Mucosa of rectum (tissue), 2 donors: ENCODE data around the gene VOPP1.

Source experiments
- H3K27ac ChIP-seq, 2 donors: one replicate each; pipeline ENCODE4 v1.7.0; 2013; ENCODE audit warnings: inconsistent platforms in 2 of 2, low read depth in 2 of 2, low read length in 2 of 2
- H3K27me3 ChIP-seq, 2 donors: one replicate each; pipeline ENCODE4 v1.7.0; 2013; ENCODE audit warnings: low read length in 2 of 2; ENCODE audit not compliant: control insufficient read depth in 2 of 2, insufficient read depth in 2 of 2
- H3K36me3 ChIP-seq, 2 donors: one replicate each; pipeline ENCODE4 v1.7.0; 2013; ENCODE audit warnings: low read length in 2 of 2; ENCODE audit not compliant: control insufficient read depth in 2 of 2, insufficient read depth in 2 of 2
- H3K4me1 ChIP-seq, 2 donors: one replicate each; pipeline ENCODE4 v1.7.0; 2013; ENCODE audit warnings: low read length in 2 of 2, mild to moderate bottlenecking in 1 of 2; ENCODE audit not compliant: control insufficient read depth in 2 of 2, insufficient read depth in 2 of 2
- H3K4me3 ChIP-seq, 2 donors: one replicate each; pipeline ENCODE4 v1.7.0; 2013; ENCODE audit warnings: low read length in 2 of 2
- H3K9ac ChIP-seq, 2 donors: one replicate each; pipeline ENCODE4 v1.7.0; 2013; ENCODE audit warnings: low read length in 2 of 2, low read depth in 1 of 2, mild to moderate bottlenecking in 1 of 2
- H3K9me3 ChIP-seq, 2 donors: one replicate each; pipeline ENCODE4 v1.7.0; 2013; ENCODE audit warnings: low read length in 2 of 2; ENCODE audit not compliant: control insufficient read depth in 2 of 2
- donor health status: healthy.
- donor health status: Normal muscosa, but diverticular disease.

VOPP1 gene

GRCh38 chr7:55534262-55534915 lies 37.9 kb downstream of the VOPP1 start:
- Histone ChIP-seq H3K27ac (peak overlapping the region; percentile 72 to 82), H3K27me3 (no peaks in the 10 kb centered on the region), H3K36me3 (no peaks in the 10 kb centered on the region), H3K4me1 (peaks cover 33 to 34% of the 10 kb centered on the region in 2 donors), H3K4me3 (no peak overlapping the region), H3K9ac (no peak overlapping the region), H3K9me3 (no peaks in the 10 kb centered on the region)

GRCh38 chr7:55533729-55534080 lies 38.6 kb downstream of the VOPP1 start:
- Histone ChIP-seq H3K36me3 (no peaks in the 10 kb centered on the region), H3K9me3 (no peaks in the 10 kb centered on the region), H3K9ac (no peak overlapping the region), H3K4me3 (peak overlapping the region in 1 of 2 donors; percentile 22), H3K4me1 (peaks cover 33 to 34% of the 10 kb centered on the region in 2 donors), H3K27ac (peak overlapping the region; percentile 72 to 82), H3K27me3 (no peaks in the 10 kb centered on the region)

DNA sequence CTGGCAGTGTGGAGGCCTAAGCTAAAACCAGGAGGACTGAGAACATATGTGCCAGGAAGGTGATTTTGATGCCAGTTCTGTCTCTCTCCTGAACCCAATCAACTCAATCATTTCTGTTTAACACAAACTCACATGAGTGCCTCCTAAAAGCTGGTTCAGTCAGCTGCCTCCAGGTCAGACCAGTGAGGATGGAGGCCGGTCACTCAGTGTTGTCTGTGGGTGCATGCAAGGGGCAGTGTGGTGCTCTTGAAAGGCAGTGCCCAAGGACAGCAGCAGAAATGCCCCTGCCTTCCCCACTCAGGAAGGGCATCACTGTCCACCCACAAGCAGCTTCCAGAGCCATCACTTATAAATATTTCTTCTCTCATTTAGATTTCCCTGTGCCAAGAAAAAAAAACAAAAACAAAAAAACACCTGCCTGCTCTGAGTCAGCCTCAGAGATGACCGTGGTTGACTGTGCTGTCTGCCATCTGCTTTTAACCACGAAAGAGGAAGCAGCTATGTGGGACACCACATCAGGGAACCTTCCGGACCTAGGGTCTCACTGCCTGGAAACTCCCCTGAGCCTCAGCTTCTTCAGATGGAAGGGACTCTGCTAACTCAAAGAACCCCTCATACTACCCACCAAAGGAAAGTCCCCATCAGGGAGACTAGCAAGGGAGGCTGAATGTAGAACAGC lies 39.1 kb downstream of the VOPP1 start:
- Histone ChIP-seq H3K9me3 (no peaks in the 10 kb centered on the region), H3K9ac (peak overlapping the region in 1 of 2 donors; percentile 9), H3K36me3 (no peaks in the 10 kb centered on the region), H3K27me3 (no peaks in the 10 kb centered on the region), H3K27ac (peak overlapping the region; percentile 72 to 85), H3K4me1 (peaks cover 33 to 34% of the 10 kb centered on the region in 2 donors), H3K4me3 (peak overlapping the region in 1 of 2 donors; percentile 22)

DNA sequence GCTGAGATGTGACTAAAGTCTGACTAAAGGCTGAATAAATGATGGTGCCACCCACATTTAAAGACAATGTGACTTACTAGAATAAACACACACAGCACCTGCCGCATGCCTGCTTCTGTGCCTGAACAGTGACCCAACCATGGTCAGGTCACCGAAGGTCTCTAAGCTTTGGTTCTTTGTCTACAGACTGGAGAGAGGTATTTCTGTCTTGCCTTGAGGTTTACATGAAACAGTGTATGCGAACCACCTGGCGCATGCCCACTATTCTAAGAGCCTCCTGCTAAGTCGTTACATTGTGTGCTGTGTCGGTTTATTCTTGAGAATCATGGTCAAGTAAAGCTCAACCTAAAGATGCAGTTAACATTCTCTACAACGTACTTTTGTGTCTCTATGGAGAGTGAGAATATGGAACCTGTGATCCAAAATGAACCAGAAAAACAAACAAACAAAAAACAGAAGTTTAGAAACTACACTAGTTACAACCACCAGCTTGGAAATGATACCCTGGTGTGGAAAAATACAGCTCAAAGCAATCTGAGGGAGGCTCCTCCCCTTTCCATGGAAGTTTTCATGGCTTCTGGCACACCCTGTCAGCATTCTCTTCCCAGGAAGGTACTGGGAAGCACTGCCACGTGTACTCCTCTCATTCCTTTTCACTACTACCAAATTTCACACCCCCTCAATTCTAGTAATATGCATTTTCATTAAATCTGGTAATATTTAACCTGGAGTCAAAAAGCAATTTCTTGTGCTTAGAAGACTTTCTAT lies 40.0 kb downstream of the VOPP1 start:
- Histone ChIP-seq H3K4me1 (peaks cover 33 to 34% of the 10 kb centered on the region in 2 donors), H3K9me3 (no peaks in the 10 kb centered on the region), H3K4me3 (no peak overlapping the region), H3K27ac (peak overlapping the region; percentile 66 to 85), H3K9ac (no peak overlapping the region), H3K27me3 (no peaks in the 10 kb centered on the region), H3K36me3 (no peaks in the 10 kb centered on the region)

GRCh38 chr7:55531536-55531935 lies 40.8 kb downstream of the VOPP1 start:
- H3K27me3 ChIP-seq, result no peaks in the 10 kb centered on the region
- peak overlapping the region; percentile 16 to 85 for H3K27ac ChIP-seq
- peaks cover 27 to 33% of the 10 kb centered on the region in 2 donors for H3K4me1 ChIP-seq
- no peak overlapping the region for H3K4me3 ChIP-seq
- H3K9ac ChIP-seq, result no peak overlapping the region
- H3K36me3 ChIP-seq, result no peaks in the 10 kb centered on the region
- H3K9me3 ChIP-seq, result no peaks in the 10 kb centered on the region

- no peak overlapping the region for H3K4me3 ChIP-seq
- H3K27ac ChIP-seq, result peak overlapping the region; percentile 11 to 46
- H3K4me1 ChIP-seq, result peaks cover 7 to 8% of the 10 kb centered on the region in 2 donors
- no peaks in the 10 kb centered on the region for H3K9me3 ChIP-seq
- no peaks in the 10 kb centered on the region for H3K36me3 ChIP-seq
- H3K9ac ChIP-seq, result peak overlapping the region in 1 of 2 donors; percentile 5
- H3K27me3 ChIP-seq, result no peaks in the 10 kb centered on the region
Observed at GRCh38 chr7:55527307-55527706, 45.0 kb downstream of the VOPP1 start.

- no peaks in the 10 kb centered on the region for H3K36me3 ChIP-seq
Observed at GRCh38 chr7:55526770-55527169, 45.5 kb downstream of the VOPP1 start.

DNA sequence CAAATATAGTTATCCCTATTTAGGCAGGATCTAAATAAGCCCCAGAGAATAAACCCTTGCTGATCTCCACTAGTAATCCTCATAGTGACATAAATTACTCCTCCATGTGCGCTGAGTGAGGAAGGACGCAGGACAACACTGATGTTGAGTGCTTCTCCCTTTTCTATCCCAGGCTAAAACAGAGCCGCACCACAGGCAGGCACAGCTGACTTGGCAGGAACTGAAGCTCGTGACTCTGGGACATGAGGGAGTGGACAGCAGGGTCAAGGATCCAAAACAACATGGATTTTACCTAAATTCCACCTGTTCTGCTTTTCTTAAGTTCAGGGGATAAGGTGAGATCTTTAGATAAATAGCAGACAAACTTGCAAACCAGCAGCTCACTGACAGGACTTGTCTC lies 46.0 kb downstream of the VOPP1 start:
- peak overlapping the region in 1 of 2 donors; percentile 18 for H3K27ac ChIP-seq
- no peaks in the 10 kb centered on the region for H3K9me3 ChIP-seq
- peaks cover 14 to 15% of the 10 kb centered on the region in 2 donors for H3K4me1 ChIP-seq
- H3K27me3 ChIP-seq, result no peaks in the 10 kb centered on the region
- H3K4me3 ChIP-seq, result no peak overlapping the region
- H3K9ac ChIP-seq, result no peak overlapping the region
- H3K36me3 ChIP-seq, result no peaks in the 10 kb centered on the region

More at GRCh38 chr7:55526770-55527169, 45.5 kb downstream of the VOPP1 start:
- Histone ChIP-seq H3K27ac (peak overlapping the region in 1 of 2 donors; percentile 11), H3K27me3 (no peaks in the 10 kb centered on the region), H3K9me3 (no peaks in the 10 kb centered on the region), H3K9ac (no peak overlapping the region), H3K4me3 (no peak overlapping the region), H3K4me1 (peaks cover 12% of the 10 kb centered on the region in 2 donors)

DNA sequence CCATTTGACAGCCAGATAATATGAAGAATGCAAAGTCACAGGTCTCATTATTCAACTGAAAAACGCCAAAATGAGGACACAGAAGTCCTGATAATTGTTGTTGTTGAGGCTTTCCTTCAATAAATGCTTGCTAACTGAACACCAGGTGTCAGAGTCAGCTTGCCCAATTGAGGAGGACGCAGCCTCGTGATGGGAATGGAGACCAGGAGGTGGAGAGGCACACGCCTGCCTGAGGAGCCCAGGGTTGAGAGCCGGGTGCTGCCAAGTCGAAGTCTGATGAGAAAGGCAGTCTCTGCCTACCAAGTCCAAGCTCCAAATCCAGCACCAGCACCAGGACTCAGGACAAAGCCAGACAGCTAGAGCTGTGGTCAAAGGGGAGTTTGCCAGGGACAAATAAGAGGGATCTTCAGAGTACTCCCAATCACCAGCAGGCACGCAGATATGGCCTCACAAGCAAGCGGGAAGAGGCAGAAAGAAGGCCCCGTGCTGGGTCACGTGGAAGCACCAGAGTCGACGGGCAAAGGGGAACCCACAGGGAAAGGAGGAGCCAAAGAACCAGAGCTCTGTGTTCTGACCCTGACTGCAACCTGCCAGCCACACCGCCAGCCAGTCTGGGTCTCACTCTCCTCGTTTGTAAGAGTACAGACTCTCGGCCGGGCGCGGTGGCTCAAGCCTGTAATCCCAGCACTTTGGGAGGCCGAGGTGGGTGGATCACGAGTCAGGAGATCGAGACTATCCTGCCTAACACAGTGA lies 47.6 kb downstream of the VOPP1 start:
- Histone ChIP-seq H3K9ac (no peak overlapping the region), H3K4me1 (peaks cover 14 to 20% of the 10 kb centered on the region in 2 donors), H3K4me3 (no peak overlapping the region), H3K36me3 (peaks cover 0 to 3% of the 10 kb centered on the region in 2 donors), H3K9me3 (no peaks in the 10 kb centered on the region), H3K27me3 (no peaks in the 10 kb centered on the region), H3K27ac (peak overlapping the region; percentile 20 to 28)
